ENCODE measurements around the gene HJURP. TPM values are rescaled to one million over a fixed set of nuclear protein-coding genes. Genes with fewer than 3 reads are reported as not detected.

Gene HJURP
- total RNA-seq, 1 donor from 2014 or later = 23.1 TPM

GRCh38 chr2:233853883-233854240 lies 473 bp downstream of the HJURP start:
- H3K9me3 Mint-ChIP-seq (ENCODE audit: low read depth) = no peaks in the 10 kb centered on the region
- peaks cover 5% of the 10 kb centered on the region for H3K36me3 Mint-ChIP-seq (ENCODE audit: insufficient read depth)
- no peak for TF ChIP-seq CTCF (IDR thresholded peaks at IDR 0.05; ENCODE audit: unreplicated experiment)
- no peak for DNase-seq (ENCODE audit: low spot score, unreplicated experiment)
- H3K4me3 Mint-ChIP-seq (ENCODE audit: low read depth) = peak overlapping the region; percentile 92
- H3K4me1 Mint-ChIP-seq (ENCODE audit: low read depth) = peaks cover 19% of the 10 kb centered on the region
- H3K27me3 Mint-ChIP-seq = no peaks in the 10 kb centered on the region
- H3K27ac Mint-ChIP-seq = peak overlapping the region; percentile 86

GRCh38 chr2:233853353-233853752 lies 982 bp downstream of the HJURP start:
- Mint-ChIP-seq H3K4me1 (ENCODE audit: low read depth) (peaks cover 19% of the 10 kb centered on the region), H3K4me3 (ENCODE audit: low read depth) (peak overlapping the region; percentile 92), H3K9me3 (ENCODE audit: low read depth) (no peaks in the 10 kb centered on the region), H3K27ac (no peak overlapping the region), H3K27me3 (no peaks in the 10 kb centered on the region), H3K36me3 (ENCODE audit: insufficient read depth) (peaks cover 5% of the 10 kb centered on the region)
- TF ChIP-seq CTCF (IDR thresholded peaks at IDR 0.05; ENCODE audit: unreplicated experiment) = no peak
- DNase-seq (ENCODE audit: low spot score, unreplicated experiment) = no peak

- Mint-ChIP-seq H3K27me3 (no peaks in the 10 kb centered on the region), H3K27ac (no peak overlapping the region), H3K9me3 (ENCODE audit: low read depth) (no peaks in the 10 kb centered on the region), H3K4me1 (ENCODE audit: low read depth) (peaks cover 19% of the 10 kb centered on the region), H3K36me3 (ENCODE audit: insufficient read depth) (peaks cover 7% of the 10 kb centered on the region), H3K4me3 (ENCODE audit: low read depth) (no peak overlapping the region)
- no peak for DNase-seq (ENCODE audit: low spot score, unreplicated experiment)
- no peak for TF ChIP-seq CTCF (IDR thresholded peaks at IDR 0.05; ENCODE audit: unreplicated experiment)
Measured at GRCh38 chr2:233852056-233852455, 2.3 kb downstream of the HJURP start.

- H3K4me3 Mint-ChIP-seq (ENCODE audit: low read depth) = no peak overlapping the region
- no peak for TF ChIP-seq CTCF (IDR thresholded peaks at IDR 0.05; ENCODE audit: unreplicated experiment)
- no peak overlapping the region for H3K27ac Mint-ChIP-seq
- no peaks in the 10 kb centered on the region for H3K9me3 Mint-ChIP-seq (ENCODE audit: low read depth)
- no peaks in the 10 kb centered on the region for H3K27me3 Mint-ChIP-seq
- no peak for DNase-seq (ENCODE audit: low spot score, unreplicated experiment)
- H3K36me3 Mint-ChIP-seq (ENCODE audit: insufficient read depth) = peaks cover 7% of the 10 kb centered on the region
- peaks cover 19% of the 10 kb centered on the region for H3K4me1 Mint-ChIP-seq (ENCODE audit: low read depth)
Measured at GRCh38 chr2:233851169-233851568, 3.2 kb downstream of the HJURP start.

- Mint-ChIP-seq H3K4me1 (ENCODE audit: low read depth) (peaks cover 19% of the 10 kb centered on the region), H3K4me3 (ENCODE audit: low read depth) (no peak overlapping the region), H3K27me3 (no peaks in the 10 kb centered on the region), H3K27ac (no peak overlapping the region), H3K36me3 (ENCODE audit: insufficient read depth) (peaks cover 7% of the 10 kb centered on the region), H3K9me3 (ENCODE audit: low read depth) (no peaks in the 10 kb centered on the region)
- DNase-seq (ENCODE audit: low spot score, unreplicated experiment) = no peak
- no peak for TF ChIP-seq CTCF (IDR thresholded peaks at IDR 0.05; ENCODE audit: unreplicated experiment)
Measured at GRCh38 chr2:233850745-233851144, 3.6 kb downstream of the HJURP start.

Measured in progenitor cell of endocrine pancreas (in vitro differentiated cells).